MCF 10A (cell line): ENCODE results near the gene ANO1. TPM values are rescaled to one million over a fixed set of nuclear protein-coding genes. Genes with fewer than 3 reads are reported as not detected.

ENCODE experiments used
- BruUV-seq: library from RNA; stranded (reverse); fragments of 400-500 nt; replicated peaks from 2 replicates; lab custom pipeline; 2021; lab: Mats Ljungman, UMichigan
- CTCF ChIA-PET: fragments of 300-600 bp; sonication (Branson Sonifier 250); formaldehyde crosslinking; extraction: SDS; loops from one replicate; lab custom pipeline; 2021; ENCODE audit warnings: antibody characterized with exemption, inconsistent platforms; lab: Yijun Ruan, JAX
- POLR2A ChIA-PET: fragments of 300-600, 350-650 bp; sonication (Branson Sonifier 250); formaldehyde crosslinking; extraction: SDS; loops from one replicate; lab custom pipeline; 2020; ENCODE audit warnings: antibody characterized with exemption, inconsistent platforms; lab: Yijun Ruan, JAX
- DNase-seq: peaks from one replicate; pipeline ENCODE4 v3.0.0-alpha.2; 2018; ENCODE audit not compliant: unreplicated experiment
- H3K27ac Mint-ChIP-seq: one replicate; pipeline ENCODE4 v1.8.0; 2022; ENCODE audit warnings: mild to moderate bottlenecking, low read depth, mixed read lengths; ENCODE audit not compliant: unreplicated experiment
- H3K27me3 Mint-ChIP-seq: one replicate; pipeline ENCODE4 v1.8.0; 2022; ENCODE audit warnings: mixed read lengths; ENCODE audit not compliant: insufficient read depth, unreplicated experiment
- H3K36me3 Mint-ChIP-seq: one replicate; pipeline ENCODE4 v1.8.0; 2022; ENCODE audit warnings: mild to moderate bottlenecking, moderate library complexity, mixed read lengths; ENCODE audit not compliant: insufficient read depth, unreplicated experiment
- H3K4me1 Mint-ChIP-seq: one replicate; pipeline ENCODE4 v1.8.0; 2022; ENCODE audit warnings: mixed read lengths; ENCODE audit not compliant: insufficient read depth, unreplicated experiment
- H3K4me3 Mint-ChIP-seq: one replicate; pipeline ENCODE4 v1.8.0; 2022; ENCODE audit warnings: mild to moderate bottlenecking, moderate library complexity, mixed read lengths; ENCODE audit not compliant: unreplicated experiment
- H3K9me3 Mint-ChIP-seq: one replicate; pipeline ENCODE4 v1.8.0; 2022; ENCODE audit warnings: mixed read lengths; ENCODE audit not compliant: unreplicated experiment
- intact Hi-C: fragments of 100-400 bp; cut with micrococcal nuclease; formaldehyde crosslinking; loops from 2 replicates; pipeline ENCODE4 v1.14.1; 2022
- total RNA-seq: library from RNA; stranded (reverse); gene quantifications from 2 replicates; pipeline ENCODE4 v1.2.3, GENCODE V29; 2022
- TF ChIP-seq, protein P1 (sequence below): fragments of 200-600 bp; IDR thresholded peaks from one replicate; pipeline ENCODE4 v1.8.0; 2022; ENCODE audit warnings: antibody characterized with exemption, mild to moderate bottlenecking; ENCODE audit not compliant: unreplicated experiment

Gene ANO1
- total RNA-seq, 1 experiment from 2014 or later, result not detected

DNA sequence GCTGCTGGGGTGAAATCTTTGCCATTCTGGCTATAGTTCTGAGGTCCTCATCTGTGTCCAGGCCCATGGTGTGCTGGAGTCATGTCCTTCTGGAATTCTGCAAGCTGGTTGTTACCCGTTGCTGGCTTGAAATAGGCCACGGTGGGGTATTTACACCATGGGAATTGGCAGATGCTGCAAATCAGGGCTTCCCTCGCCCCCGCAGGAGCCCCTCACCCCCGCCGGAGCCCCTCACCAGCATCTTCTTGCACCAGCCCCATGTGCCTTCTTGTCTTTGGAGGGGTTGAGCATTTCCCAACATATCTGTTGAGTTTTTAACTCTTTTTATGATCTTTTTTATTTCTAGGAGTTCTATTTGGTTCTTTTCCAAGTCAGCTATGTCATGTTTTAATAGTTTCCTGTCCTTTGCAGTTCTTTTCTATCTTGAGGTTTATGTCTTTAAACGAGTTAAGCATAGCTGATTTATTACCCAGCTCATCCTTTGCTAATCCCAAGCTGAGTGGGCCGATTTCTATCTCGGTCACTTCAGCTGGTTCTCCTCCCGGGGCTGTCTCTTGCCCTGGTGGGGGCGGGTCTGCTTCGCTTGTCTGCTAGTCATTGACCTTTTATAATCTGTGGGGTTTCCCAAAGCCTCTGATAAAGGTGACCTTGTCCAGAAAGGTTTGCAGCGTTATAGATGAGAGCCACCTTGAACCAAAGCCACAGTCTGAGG is 17.6 kb downstream of the ANO1 start:
- Mint-ChIP-seq H3K4me1 (no peaks in the 10 kb centered on the region), H3K36me3 (no peaks in the 10 kb centered on the region), H3K27ac (no peak overlapping the region), H3K9me3 (no peaks in the 10 kb centered on the region), H3K4me3 (no peak overlapping the region), H3K27me3 (peaks cover 16% of the 10 kb centered on the region)
- TF ChIP-seq, protein P1, sequence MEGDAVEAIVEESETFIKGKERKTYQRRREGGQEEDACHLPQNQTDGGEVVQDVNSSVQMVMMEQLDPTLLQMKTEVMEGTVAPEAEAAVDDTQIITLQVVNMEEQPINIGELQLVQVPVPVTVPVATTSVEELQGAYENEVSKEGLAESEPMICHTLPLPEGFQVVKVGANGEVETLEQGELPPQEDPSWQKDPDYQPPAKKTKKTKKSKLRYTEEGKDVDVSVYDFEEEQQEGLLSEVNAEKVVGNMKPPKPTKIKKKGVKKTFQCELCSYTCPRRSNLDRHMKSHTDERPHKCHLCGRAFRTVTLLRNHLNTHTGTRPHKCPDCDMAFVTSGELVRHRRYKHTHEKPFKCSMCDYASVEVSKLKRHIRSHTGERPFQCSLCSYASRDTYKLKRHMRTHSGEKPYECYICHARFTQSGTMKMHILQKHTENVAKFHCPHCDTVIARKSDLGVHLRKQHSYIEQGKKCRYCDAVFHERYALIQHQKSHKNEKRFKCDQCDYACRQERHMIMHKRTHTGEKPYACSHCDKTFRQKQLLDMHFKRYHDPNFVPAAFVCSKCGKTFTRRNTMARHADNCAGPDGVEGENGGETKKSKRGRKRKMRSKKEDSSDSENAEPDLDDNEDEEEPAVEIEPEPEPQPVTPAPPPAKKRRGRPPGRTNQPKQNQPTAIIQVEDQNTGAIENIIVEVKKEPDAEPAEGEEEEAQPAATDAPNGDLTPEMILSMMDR, result no peak
- intact Hi-C loops, result no loop called here
- DNase-seq, result no peak
- ChIA-PET CTCF (no interaction called here), POLR2A (no interaction called here)
- no TSS peak for BruUV-seq

DNA sequence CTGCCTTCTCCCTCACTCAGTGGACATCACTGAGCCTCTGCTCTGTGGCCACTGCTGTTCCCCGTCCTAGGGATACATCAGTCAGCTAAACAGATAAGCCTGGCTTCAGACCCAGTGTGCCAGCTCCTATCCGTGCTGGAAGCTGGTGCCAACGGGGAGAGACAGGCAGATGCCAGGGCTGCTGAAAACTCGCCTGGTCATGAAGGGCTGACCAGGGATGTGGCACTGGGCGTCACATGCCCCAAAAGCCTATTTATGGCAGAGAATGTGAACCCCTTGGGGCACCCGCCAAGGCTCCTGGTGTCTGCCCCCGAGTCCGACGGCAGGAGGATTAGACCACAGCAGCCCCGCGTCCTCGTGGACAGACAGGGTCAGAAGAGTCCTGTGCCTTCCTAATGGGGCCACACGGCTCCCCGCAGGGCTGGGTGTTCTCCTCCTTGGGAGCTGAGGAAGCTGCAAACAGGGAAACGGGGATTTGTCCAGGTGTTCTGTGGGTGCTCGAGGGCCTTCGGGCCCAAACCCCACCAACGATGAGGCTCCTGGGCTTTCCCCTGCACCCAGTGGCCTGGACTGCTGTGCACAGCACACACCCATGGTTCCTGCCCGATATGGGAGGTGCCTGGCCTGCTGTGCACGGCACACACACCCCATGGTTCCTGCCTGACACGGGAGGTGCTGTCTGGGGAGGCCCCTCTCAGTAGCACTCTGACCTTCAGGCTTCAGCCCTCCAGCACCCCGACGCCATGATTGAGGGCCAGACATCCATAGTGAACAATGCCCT is 19.9 kb downstream of the ANO1 start:
- TF ChIP-seq, protein P1, result no peak
- DNase-seq, result no peak
- H3K4me1 Mint-ChIP-seq, result no peaks in the 10 kb centered on the region
- POLR2A ChIA-PET, result no interaction called here
- H3K36me3 Mint-ChIP-seq, result no peaks in the 10 kb centered on the region
- CTCF ChIA-PET, result no interaction called here
- intact Hi-C loops, result no loop called here
- BruUV-seq, result no TSS peak
- no peak overlapping the region for H3K27ac Mint-ChIP-seq
- H3K4me3 Mint-ChIP-seq, result no peak overlapping the region
- H3K27me3 Mint-ChIP-seq, result peaks cover 9% of the 10 kb centered on the region
- H3K9me3 Mint-ChIP-seq, result no peaks in the 10 kb centered on the region

DNA sequence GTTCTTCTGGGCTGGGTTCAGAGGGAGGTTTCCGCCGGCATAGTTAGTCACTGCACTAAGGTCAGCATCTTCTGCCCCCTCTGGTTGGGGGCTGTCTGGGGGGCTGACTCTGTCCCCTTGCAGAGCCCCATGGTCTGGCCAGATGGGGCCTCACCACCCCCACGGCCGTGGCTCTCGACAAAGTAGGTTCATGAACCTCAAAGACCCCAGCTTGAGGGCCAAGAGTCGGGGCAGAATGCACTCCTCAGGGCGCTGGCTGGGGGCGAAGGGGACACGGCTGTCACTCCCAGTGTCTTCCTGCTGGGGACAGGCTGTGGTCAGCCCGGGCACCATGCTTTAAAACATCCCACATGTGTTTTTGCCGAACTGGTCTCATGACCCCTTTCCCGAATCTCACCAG is 20.8 kb downstream of the ANO1 start:
- ChIA-PET CTCF (no interaction called here), POLR2A (no interaction called here)
- Mint-ChIP-seq H3K9me3 (no peaks in the 10 kb centered on the region), H3K27me3 (peaks cover 9% of the 10 kb centered on the region), H3K4me3 (no peak overlapping the region), H3K36me3 (no peaks in the 10 kb centered on the region), H3K27ac (no peak overlapping the region), H3K4me1 (no peaks in the 10 kb centered on the region)
- no peak for DNase-seq
- no TSS peak for BruUV-seq
- TF ChIP-seq, protein P1, result no peak
- intact Hi-C loops, result no loop called here

DNA sequence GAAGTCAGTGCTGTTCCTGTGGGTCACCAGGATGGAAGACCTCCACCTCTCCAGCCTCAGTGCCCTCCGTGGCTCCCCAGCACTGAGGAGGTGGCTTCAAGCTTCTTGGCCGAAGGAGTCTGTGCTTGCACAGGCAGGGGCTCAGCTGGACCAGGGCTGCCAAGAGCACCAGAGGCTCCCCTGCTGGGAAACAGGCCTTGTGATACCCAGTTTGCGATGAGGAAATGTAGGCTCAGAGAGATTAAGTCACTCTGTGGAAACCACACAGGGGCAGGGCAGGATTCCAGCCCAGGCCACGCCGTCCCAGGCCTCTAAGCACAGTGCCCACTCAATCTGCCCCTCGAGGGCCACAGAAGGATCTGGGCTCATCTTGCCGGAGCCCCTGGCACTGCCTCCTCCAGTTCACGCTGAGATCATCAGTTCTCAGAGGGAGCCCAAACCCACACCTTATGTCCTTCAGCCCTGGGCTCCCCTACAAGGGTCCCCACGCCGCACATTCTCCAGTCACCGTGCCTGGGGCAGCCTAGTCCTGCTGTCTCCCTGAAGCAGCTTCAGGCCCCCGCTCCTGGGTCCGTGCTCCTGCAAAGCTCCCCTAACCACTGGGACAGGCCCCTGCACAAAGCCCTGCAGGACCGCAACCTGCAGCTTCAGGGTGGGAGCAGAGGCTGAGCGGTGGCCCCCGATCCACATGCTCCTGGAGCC is 21.6 kb downstream of the ANO1 start:
- Mint-ChIP-seq H3K4me1 (no peaks in the 10 kb centered on the region), H3K36me3 (no peaks in the 10 kb centered on the region), H3K27me3 (peaks cover 9% of the 10 kb centered on the region), H3K27ac (no peak overlapping the region), H3K4me3 (no peak overlapping the region), H3K9me3 (no peaks in the 10 kb centered on the region)
- no TSS peak for BruUV-seq
- ChIA-PET CTCF (no interaction called here), POLR2A (no interaction called here)
- DNase-seq, result no peak
- intact Hi-C loops, result no loop called here
- TF ChIP-seq, protein P1, result no peak
